BJ (cell line): ENCODE results near the gene DSG1. TPM values are rescaled to one million over a fixed set of nuclear protein-coding genes. Genes with fewer than 3 reads are reported as not detected.

Source experiments
- CTCF ChIA-PET: fragments of 350-600 bp; formaldehyde crosslinking; extraction: SDS; loops from one replicate; lab custom pipeline; 2021; ENCODE audit warnings: antibody characterized with exemption, inconsistent platforms; lab: Yijun Ruan, JAX
- POLR2A ChIA-PET: fragments of 300-600 bp; sonication (Branson Sonifier 250); formaldehyde crosslinking; extraction: SDS; loops from one replicate; lab custom pipeline; 2021; ENCODE audit warnings: antibody characterized with exemption; lab: Charles Lee
- DNase-seq: peaks from one replicate; pipeline ENCODE4 v3.0.0-alpha.2; 2011; ENCODE audit warnings: low read depth
- H3K27me3 ChIP-seq: 2 replicates; pipeline ENCODE4 v1.6.0; 2011; ENCODE audit warnings: low read length; ENCODE audit not compliant: control insufficient read depth, insufficient read depth
- H3K36me3 ChIP-seq: 2 replicates; pipeline ENCODE4 v1.5.1; 2011; ENCODE audit warnings: low read length; ENCODE audit not compliant: control insufficient read depth, insufficient read depth
- H3K4me3 ChIP-seq: 2 replicates; pipeline ENCODE4 v1.5.1; 2011; ENCODE audit warnings: low read depth, mild to moderate bottlenecking, control low read depth, low read length
- polyA plus RNA-seq: library from polyadenylated mRNA; depleted of rRNA; stranded (reverse); fragments of >200 nt; gene quantifications from 2 replicates; pipeline ENCODE4 v1.2.3, GENCODE V29; 2011
- TF ChIP-seq, protein P1 (sequence below): IDR thresholded peaks from 2 replicates; pipeline ENCODE4 v1.5.1; 2011; ENCODE audit warnings: low read depth, mild to moderate bottlenecking, control low read depth, inconsistent platforms, low read length, moderate library complexity; ENCODE audit not compliant: insufficient read depth

Gene DSG1
- polyA plus RNA-seq, 1 experiment, result not detected

DNA sequence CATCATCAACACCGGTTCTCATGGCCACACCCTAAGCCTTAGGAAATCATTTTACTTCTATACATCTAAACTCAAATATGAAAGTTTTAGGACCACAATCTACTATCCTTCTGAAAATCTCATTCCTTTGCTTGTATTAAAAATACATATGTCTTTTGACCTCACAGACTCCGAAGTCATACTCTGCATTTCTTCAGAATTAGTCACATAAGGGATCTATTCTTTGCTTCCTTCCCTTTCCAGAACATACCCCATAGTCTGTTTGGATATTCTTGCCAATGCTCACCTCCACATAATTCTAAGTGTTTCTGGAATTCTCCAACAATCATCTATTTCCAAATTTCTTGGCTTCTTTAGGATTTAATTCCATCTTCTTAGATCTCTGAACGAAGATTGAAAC, 14.2 kb upstream of the DSG1 start:
- Histone ChIP-seq H3K27me3 (no peaks in the 10 kb centered on the region), H3K4me3 (no peak overlapping the region), H3K36me3 (no peaks in the 10 kb centered on the region)
- ChIA-PET POLR2A (no interaction called here), CTCF (no interaction called here)
- TF ChIP-seq, protein P1, sequence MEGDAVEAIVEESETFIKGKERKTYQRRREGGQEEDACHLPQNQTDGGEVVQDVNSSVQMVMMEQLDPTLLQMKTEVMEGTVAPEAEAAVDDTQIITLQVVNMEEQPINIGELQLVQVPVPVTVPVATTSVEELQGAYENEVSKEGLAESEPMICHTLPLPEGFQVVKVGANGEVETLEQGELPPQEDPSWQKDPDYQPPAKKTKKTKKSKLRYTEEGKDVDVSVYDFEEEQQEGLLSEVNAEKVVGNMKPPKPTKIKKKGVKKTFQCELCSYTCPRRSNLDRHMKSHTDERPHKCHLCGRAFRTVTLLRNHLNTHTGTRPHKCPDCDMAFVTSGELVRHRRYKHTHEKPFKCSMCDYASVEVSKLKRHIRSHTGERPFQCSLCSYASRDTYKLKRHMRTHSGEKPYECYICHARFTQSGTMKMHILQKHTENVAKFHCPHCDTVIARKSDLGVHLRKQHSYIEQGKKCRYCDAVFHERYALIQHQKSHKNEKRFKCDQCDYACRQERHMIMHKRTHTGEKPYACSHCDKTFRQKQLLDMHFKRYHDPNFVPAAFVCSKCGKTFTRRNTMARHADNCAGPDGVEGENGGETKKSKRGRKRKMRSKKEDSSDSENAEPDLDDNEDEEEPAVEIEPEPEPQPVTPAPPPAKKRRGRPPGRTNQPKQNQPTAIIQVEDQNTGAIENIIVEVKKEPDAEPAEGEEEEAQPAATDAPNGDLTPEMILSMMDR, result no peak
- no peak for DNase-seq

DNA sequence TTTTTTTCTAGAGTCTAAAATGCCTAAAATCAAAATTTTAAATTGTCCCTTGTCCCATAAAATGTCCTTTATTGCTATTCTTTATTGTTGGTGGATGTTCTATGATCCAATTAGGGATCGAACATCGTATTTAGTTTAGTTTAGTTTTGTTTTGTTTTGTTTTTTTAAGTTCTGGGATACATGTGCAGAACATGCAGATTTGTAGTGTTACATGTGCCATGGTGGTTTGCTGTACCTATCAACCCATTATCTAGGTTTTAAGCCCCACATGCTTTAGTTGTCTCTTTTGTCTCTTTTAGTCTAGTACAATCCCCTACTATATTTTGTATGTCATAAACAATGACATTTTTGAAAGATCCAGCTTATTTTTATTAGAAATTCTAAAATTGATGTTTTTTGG, 8.8 kb upstream of the DSG1 start:
- ChIA-PET CTCF (no interaction called here), POLR2A (no interaction called here)
- no peaks in the 10 kb centered on the region for H3K36me3 ChIP-seq
- H3K4me3 ChIP-seq, result no peak overlapping the region
- no peaks in the 10 kb centered on the region for H3K27me3 ChIP-seq
- TF ChIP-seq, protein P1, result no peak
- DNase-seq, result no peak

DNA sequence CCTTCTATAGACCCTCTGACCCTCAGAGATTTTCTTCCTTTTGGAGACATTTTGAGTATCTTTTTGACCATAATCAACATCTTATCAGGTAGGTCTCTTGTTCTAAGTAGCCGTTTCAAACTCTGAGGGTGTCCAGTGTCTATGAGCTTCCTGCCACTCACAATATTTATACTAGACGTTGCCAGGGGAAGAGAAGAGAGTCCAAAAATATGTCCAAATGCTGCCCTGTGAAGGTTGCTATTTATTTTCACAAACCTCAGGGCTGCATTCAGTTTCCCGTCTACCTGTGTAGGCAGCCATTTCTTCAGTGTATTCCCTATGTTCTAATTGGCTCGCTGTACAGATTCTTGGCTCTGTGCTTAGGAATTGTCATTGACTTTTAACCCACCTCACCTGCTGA, 986 bp upstream of the DSG1 start:
- TF ChIP-seq, protein P1, result no peak
- POLR2A ChIA-PET, result no interaction called here

DNA sequence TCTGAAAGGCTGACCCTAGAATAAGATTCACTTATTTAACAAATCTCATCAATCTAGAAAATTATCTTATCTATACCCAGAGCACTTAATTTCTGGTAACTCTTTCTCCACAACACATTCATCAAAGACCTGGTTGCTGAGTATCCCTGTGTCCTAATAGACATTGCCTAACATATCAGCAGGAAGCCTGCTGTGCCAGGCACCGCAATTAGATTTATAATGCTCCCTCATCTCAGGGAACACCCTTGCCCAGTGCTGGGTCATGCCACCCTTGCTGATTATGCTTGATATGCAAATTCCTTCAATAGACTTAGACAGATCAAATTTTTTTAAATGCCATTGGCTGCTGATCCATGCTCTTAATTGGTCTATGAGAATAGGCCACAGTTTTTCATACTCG, 3.8 kb downstream of the DSG1 start:
- ChIA-PET POLR2A (no interaction called here), CTCF (no interaction called here)
- H3K27me3 ChIP-seq, result no peaks in the 10 kb centered on the region
- DNase-seq, result no peak
- H3K36me3 ChIP-seq, result no peaks in the 10 kb centered on the region
- TF ChIP-seq, protein P1, result no peak
- H3K4me3 ChIP-seq, result no peak overlapping the region

More for the DNA sequence above, 986 bp upstream of the DSG1 start:
- Histone ChIP-seq H3K27me3 (no peaks in the 10 kb centered on the region), H3K4me3 (no peak overlapping the region), H3K36me3 (no peaks in the 10 kb centered on the region)
- no peak for DNase-seq
- CTCF ChIA-PET, result no interaction called here

DNA sequence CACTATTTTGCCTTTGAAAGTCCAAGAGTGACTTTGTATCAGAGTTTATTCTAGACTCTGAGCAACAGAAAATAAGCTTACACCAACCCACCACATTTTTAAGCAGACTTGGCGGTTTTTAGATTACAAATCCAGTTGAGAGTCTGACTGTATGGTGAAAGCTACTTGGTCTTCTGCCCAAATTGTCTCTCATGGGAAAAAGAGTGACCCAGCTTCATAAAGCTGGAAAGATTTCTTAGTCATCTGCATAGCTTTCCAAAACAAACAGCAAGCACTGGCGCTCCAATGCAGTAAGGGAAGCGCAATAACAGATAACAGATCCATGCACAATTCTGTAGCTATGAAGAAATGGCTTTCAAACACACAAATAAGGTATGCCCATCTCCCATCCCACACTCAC, 7.1 kb downstream of the DSG1 start:
- no peak for DNase-seq
- CTCF ChIA-PET, result no interaction called here
- POLR2A ChIA-PET, result no interaction called here

More for the DNA sequence above, 7.1 kb downstream of the DSG1 start:
- H3K4me3 ChIP-seq, result no peak overlapping the region
- H3K27me3 ChIP-seq, result no peaks in the 10 kb centered on the region
- TF ChIP-seq, protein P1, result no peak
- no peaks in the 10 kb centered on the region for H3K36me3 ChIP-seq
